ENCODE measurements around the gene CD109.

CD109 gene

DNA sequence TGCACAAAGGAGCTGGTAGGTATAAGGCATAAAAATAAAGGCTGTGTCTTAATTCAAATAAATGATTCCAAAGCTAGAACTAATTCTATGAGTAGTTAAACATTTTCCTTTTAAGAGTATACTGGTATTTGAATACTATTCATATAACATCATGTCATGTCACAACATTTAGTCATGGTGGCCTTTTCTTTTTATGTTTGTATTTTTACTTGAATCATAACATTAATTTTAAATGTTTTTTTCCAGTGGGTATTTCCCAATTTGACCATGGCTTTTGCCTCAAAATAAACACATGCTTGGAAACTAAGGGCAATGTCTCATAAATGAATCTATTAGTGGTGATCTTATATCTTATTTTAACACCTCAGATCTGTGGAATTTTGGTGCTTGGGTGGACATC is 177.1 kb downstream of the CD109 start:
- no peak for TF ChIP-seq CTCF (IDR thresholded peaks at IDR 0.05; ENCODE audit: low read depth, low read length)
- no peak for DNase-seq (ENCODE audit: extremely low read depth, low read depth)

Data from AG09319 (cell line).